OCI-LY3 (cell line): ENCODE data around the gene ZNF224.

ENCODE experiments used
- H2AFZ ChIP-seq: fragments of 200-600, 300-600 bp; shearing (Covaris generic); 2 replicates; pipeline ENCODE4 v1.6.0; 2014; ENCODE audit warnings: antibody characterized with exemption, low read depth, low read length
- H3K27ac ChIP-seq: fragments of 200-600, 300-600 bp; sonication (generic); 2 replicates; pipeline ENCODE4 v1.5.1; 2014; ENCODE audit warnings: mild to moderate bottlenecking, low read length, moderate library complexity, mixed read lengths
- H3K27me3 ChIP-seq: fragments of 200-600, 300-600 bp; sonication (generic); 2 replicates; pipeline ENCODE4 v1.6.1; 2014; ENCODE audit warnings: low read depth, low read length, mixed read lengths
- H3K36me3 ChIP-seq: fragments of 200-600, 300-600 bp; sonication (generic); replicated peaks from 2 replicates; pipeline ENCODE3; 2014; ENCODE audit warnings: low read depth, low read length, mixed read lengths
- H3K4me1 ChIP-seq: fragments of 300-600, 200-600 bp; sonication (generic); 2 replicates; pipeline ENCODE4 v1.6.1; 2014; ENCODE audit warnings: low read length, mixed read lengths
- H3K4me2 ChIP-seq: fragments of 200-600, 300-600 bp; sonication (generic); 2 replicates; pipeline ENCODE4 v1.6.1; 2014; ENCODE audit warnings: low read length, mixed read lengths
- H3K4me3 ChIP-seq: fragments of 300-600, 200-600 bp; sonication (generic); 2 replicates; pipeline ENCODE4 v1.5.1; 2014; ENCODE audit warnings: antibody characterized with exemption, mild to moderate bottlenecking, low read length, moderate library complexity
- H3K79me2 ChIP-seq: fragments of 300-600, 200-600 bp; shearing (Covaris generic); 2 replicates; pipeline ENCODE4 v1.6.1; 2014; ENCODE audit warnings: mild to moderate bottlenecking, low read length, mixed read lengths
- H3K9ac ChIP-seq: fragments of 300-600, 200-600 bp; shearing (Covaris generic); 2 replicates; pipeline ENCODE4 v1.6.0; 2014; ENCODE audit warnings: mild to moderate bottlenecking, low read length, moderate library complexity
- H3K9me3 ChIP-seq: fragments of 200-600, 300-600 bp; shearing (Covaris generic); 2 replicates; pipeline ENCODE4 v1.6.1; 2014; ENCODE audit warnings: low read length, mixed read lengths; ENCODE audit not compliant: insufficient read depth
- H4K20me1 ChIP-seq: fragments of 200-600, 300-600 bp; sonication (generic); 2 replicates; pipeline ENCODE4 v1.6.1; 2016; ENCODE audit warnings: low read length, mixed read lengths; ENCODE audit not compliant: insufficient read depth
- CTCF ChIP-seq: fragments of 200-600, 300-600 bp; sonication (generic); IDR thresholded peaks from 2 replicates; pipeline ENCODE4 v1.5.1; 2014; ENCODE audit warnings: antibody characterized with exemption, low read length, low read depth
- EZH2phosphoT487 ChIP-seq: fragments of 200-600 bp; shearing (Covaris generic); IDR thresholded peaks from 2 replicates; pipeline ENCODE4 v1.6.1; 2018; ENCODE audit warnings: antibody characterized with exemption, mixed run types, low read depth

Gene ZNF224

GRCh38 chr19:44055870-44056269 is 38.3 kb upstream of the ZNF224 start:
- TF ChIP-seq CTCF (peak; percentile 11; the same call in 1 of the 2 replicates), EZH2phosphoT487 (no peak)
- Histone ChIP-seq H3K9ac (no peak overlapping the region), H3K4me3 (no peak overlapping the region), H3K27ac (no peak overlapping the region), H3K4me2 (no peak overlapping the region), H3K9me3 (peaks cover 6% of the 10 kb centered on the region; the same call in 1 of the 2 replicates), H3K36me3 (no peaks in the 10 kb centered on the region), H3K4me1 (no peaks in the 10 kb centered on the region), H3K27me3 (no peaks in the 10 kb centered on the region), H4K20me1 (no peaks in the 10 kb centered on the region), H3K79me2 (no peaks in the 10 kb centered on the region), H2AFZ (no peak overlapping the region)

- H3K27ac ChIP-seq, result no peak overlapping the region
- H2AFZ ChIP-seq, result no peak overlapping the region
- TF ChIP-seq EZH2phosphoT487 (no peak), CTCF (no peak)
Measured at GRCh38 chr19:44059229-44059628, 34.9 kb upstream of the ZNF224 start.

GRCh38 chr19:44061038-44061437 is 33.1 kb upstream of the ZNF224 start:
- H3K4me1 ChIP-seq, result no peaks in the 10 kb centered on the region
- H2AFZ ChIP-seq, result no peak overlapping the region
- H3K36me3 ChIP-seq, result no peaks in the 10 kb centered on the region
- no peaks in the 10 kb centered on the region for H3K27me3 ChIP-seq
- H3K79me2 ChIP-seq, result no peaks in the 10 kb centered on the region
- H3K27ac ChIP-seq, result no peak overlapping the region
- H4K20me1 ChIP-seq, result no peaks in the 10 kb centered on the region
- H3K4me3 ChIP-seq, result no peak overlapping the region
- peaks cover 3% of the 10 kb centered on the region; the same call in 1 of the 2 replicates for H3K9me3 ChIP-seq
- H3K4me2 ChIP-seq, result no peak overlapping the region
- TF ChIP-seq EZH2phosphoT487, result no peak
- TF ChIP-seq CTCF, result no peak
- no peak overlapping the region for H3K9ac ChIP-seq

More at GRCh38 chr19:44059229-44059628, 34.9 kb upstream of the ZNF224 start:
- no peaks in the 10 kb centered on the region for H3K36me3 ChIP-seq
- no peaks in the 10 kb centered on the region for H3K27me3 ChIP-seq
- H3K9me3 ChIP-seq, result peaks cover 6% of the 10 kb centered on the region; the same call in 1 of the 2 replicates
- H3K9ac ChIP-seq, result no peak overlapping the region
- H3K79me2 ChIP-seq, result no peaks in the 10 kb centered on the region
- H3K4me3 ChIP-seq, result no peak overlapping the region
- no peaks in the 10 kb centered on the region for H4K20me1 ChIP-seq
- no peak overlapping the region for H3K4me2 ChIP-seq
- H3K4me1 ChIP-seq, result no peaks in the 10 kb centered on the region

DNA sequence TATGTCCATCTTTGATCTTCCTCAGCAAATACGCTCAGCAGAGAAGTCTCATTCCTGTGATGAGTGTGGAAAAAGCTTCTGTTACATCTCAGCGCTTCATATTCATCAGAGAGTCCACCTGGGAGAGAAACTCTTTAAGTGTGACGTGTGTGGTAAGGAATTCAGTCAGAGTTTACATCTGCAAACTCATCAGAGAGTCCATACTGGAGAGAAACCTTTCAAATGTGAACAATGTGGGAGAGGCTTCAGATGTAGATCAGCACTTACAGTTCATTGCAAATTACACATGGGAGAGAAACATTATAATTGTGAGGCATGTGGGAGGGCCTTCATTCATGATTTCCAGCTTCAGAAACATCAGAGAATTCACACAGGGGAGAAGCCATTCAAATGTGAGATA is 27.9 kb upstream of the ZNF224 start:
- no peaks in the 10 kb centered on the region for H4K20me1 ChIP-seq
- H3K9me3 ChIP-seq, result peaks cover 12% of the 10 kb centered on the region
- TF ChIP-seq CTCF, result no peak
- TF ChIP-seq EZH2phosphoT487, result no peak

More for the DNA sequence above, 27.9 kb upstream of the ZNF224 start:
- Histone ChIP-seq H3K4me3 (no peak overlapping the region), H2AFZ (no peak overlapping the region), H3K27ac (no peak overlapping the region), H3K79me2 (no peaks in the 10 kb centered on the region), H3K4me1 (no peaks in the 10 kb centered on the region), H3K4me2 (no peak overlapping the region), H3K9ac (no peak overlapping the region), H3K36me3 (no peaks in the 10 kb centered on the region), H3K27me3 (no peaks in the 10 kb centered on the region)
